Subcutaneous abdominal adipose tissue (tissue), 5 donors: ENCODE data around the gene EVI5.

ENCODE experiments used
- H3K27ac ChIP-seq: one replicate; pipeline ENCODE4 v1.7.0; 2013; ENCODE audit warnings: low read depth, mild to moderate bottlenecking, inconsistent platforms, low read length, moderate library complexity
- H3K27me3 ChIP-seq, 5 donors: one replicate each; pipeline ENCODE4 v1.7.0; 2013; ENCODE audit warnings: low read length in 5 of 5, inconsistent platforms in 1 of 5; ENCODE audit not compliant: control insufficient read depth in 5 of 5, insufficient read depth in 4 of 5
- H3K36me3 ChIP-seq, 5 donors: one replicate each; pipeline ENCODE4 v1.7.0; 2013; ENCODE audit warnings: low read length in 5 of 5; ENCODE audit not compliant: control insufficient read depth in 5 of 5, insufficient read depth in 5 of 5
- H3K4me1 ChIP-seq, 5 donors: one replicate each; pipeline ENCODE4 v1.7.0; 2013; ENCODE audit warnings: low read length in 5 of 5, mild to moderate bottlenecking in 3 of 5, moderate library complexity in 1 of 5; ENCODE audit not compliant: control insufficient read depth in 5 of 5, insufficient read depth in 5 of 5
- H3K4me3 ChIP-seq, 5 donors: one replicate each; pipeline ENCODE4 v1.7.0; 2013; ENCODE audit warnings: low read length in 5 of 5, low read depth in 1 of 5
- H3K9ac ChIP-seq, 5 donors: one replicate each; pipeline ENCODE4 v1.7.0; 2013; ENCODE audit warnings: low read length in 5 of 5, mild to moderate bottlenecking in 4 of 5, moderate library complexity in 3 of 5
- H3K9me3 ChIP-seq, 5 donors: one replicate each; pipeline ENCODE4 v1.7.0; 2013; ENCODE audit warnings: low read length in 5 of 5; ENCODE audit not compliant: control insufficient read depth in 5 of 5
- donor health status: healthy.
- donor health status: healthy.
- donor health status: healthy.
- donor health status: healthy.
- donor health status: healthy.

Gene EVI5

GRCh38 chr1:92784639-92785500, at the start of gene EVI5:
EVI5 (minus strand) TSS chr1:92785108; CDS start chr1:92736546, 48,562 bp downstream.
- Histone ChIP-seq H3K9ac (peak within 1 kb of the TSS; percentile 77 to 87 (median 83)), H3K9me3 (no peaks in the 10 kb centered on the region), H3K36me3 (no peaks in the 10 kb centered on the region), H3K4me3 (peak within 1 kb of the TSS; percentile 83 to 94 (median 87)), H3K27me3 (no peaks in the 10 kb centered on the region), H3K4me1 (peaks cover 0 to 30% (median 12%) of the 10 kb centered on the region in 5 donors), H3K27ac (peak within 1 kb of the TSS; percentile 96)

- Histone ChIP-seq H3K27ac (peak overlapping the region; percentile 95), H3K9me3 (no peaks in the 10 kb centered on the region), H3K4me1 (peaks cover 8 to 42% (median 30%) of the 10 kb centered on the region in 5 donors), H3K36me3 (peaks cover 34 to 56% (median 39%) of the 10 kb centered on the region in 5 donors), H3K4me3 (no peak overlapping the region), H3K27me3 (peaks cover 0 to 3% (median 0%) of the 10 kb centered on the region in 5 donors), H3K9ac (peak overlapping the region in 3 of 5 donors; percentile 7 to 98 (median 97))
These were observed 49.7 kb upstream of the EVI5 start for GRCh38 chr1:92834617-92835016.

DNA sequence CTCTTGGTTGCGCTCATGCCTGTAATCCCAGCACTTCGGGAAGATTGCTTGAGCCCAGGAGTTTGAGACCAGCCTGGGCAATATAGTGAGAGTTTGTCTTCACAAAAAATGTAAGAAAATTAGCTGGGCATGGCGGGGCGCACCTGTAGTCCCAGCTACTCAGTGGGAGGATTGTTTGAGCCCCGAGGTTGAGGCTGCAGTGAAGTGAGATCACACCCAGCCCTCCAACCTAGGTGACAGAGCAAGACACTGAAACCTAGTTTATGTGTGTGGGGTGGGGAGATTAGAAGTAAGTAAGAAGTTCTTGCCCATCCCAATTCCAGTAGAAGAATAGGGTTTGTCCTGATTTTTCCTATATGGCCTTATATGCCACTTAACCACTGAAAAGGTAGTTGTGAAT, 48.9 kb upstream of the EVI5 start:
- H3K27ac ChIP-seq = peak overlapping the region; percentile 95
- H3K27me3 ChIP-seq = peaks cover 0 to 3% (median 0%) of the 10 kb centered on the region in 5 donors
- H3K4me1 ChIP-seq = peaks cover 8 to 42% (median 28%) of the 10 kb centered on the region in 5 donors

GRCh38 chr1:92832537-92833114, 47.7 kb upstream of the EVI5 start:
- Histone ChIP-seq H3K4me1 (peaks cover 8 to 35% (median 28%) of the 10 kb centered on the region in 5 donors), H3K9me3 (no peaks in the 10 kb centered on the region), H3K27ac (peak overlapping the region; percentile 95), H3K4me3 (peak overlapping the region; percentile 90 to 100 (median 98)), H3K36me3 (peaks cover 18 to 40% (median 32%) of the 10 kb centered on the region in 5 donors), H3K27me3 (peaks cover 0 to 3% (median 0%) of the 10 kb centered on the region in 5 donors), H3K9ac (peak overlapping the region; percentile 95 to 99 (median 98))

More for the DNA sequence above, 48.9 kb upstream of the EVI5 start:
- Histone ChIP-seq H3K4me3 (peak overlapping the region in 4 of 5 donors; percentile 25 to 98 (median 94)), H3K9ac (peak overlapping the region; percentile 95 to 99 (median 98)), H3K36me3 (peaks cover 29 to 50% (median 38%) of the 10 kb centered on the region in 5 donors), H3K9me3 (no peaks in the 10 kb centered on the region)

DNA sequence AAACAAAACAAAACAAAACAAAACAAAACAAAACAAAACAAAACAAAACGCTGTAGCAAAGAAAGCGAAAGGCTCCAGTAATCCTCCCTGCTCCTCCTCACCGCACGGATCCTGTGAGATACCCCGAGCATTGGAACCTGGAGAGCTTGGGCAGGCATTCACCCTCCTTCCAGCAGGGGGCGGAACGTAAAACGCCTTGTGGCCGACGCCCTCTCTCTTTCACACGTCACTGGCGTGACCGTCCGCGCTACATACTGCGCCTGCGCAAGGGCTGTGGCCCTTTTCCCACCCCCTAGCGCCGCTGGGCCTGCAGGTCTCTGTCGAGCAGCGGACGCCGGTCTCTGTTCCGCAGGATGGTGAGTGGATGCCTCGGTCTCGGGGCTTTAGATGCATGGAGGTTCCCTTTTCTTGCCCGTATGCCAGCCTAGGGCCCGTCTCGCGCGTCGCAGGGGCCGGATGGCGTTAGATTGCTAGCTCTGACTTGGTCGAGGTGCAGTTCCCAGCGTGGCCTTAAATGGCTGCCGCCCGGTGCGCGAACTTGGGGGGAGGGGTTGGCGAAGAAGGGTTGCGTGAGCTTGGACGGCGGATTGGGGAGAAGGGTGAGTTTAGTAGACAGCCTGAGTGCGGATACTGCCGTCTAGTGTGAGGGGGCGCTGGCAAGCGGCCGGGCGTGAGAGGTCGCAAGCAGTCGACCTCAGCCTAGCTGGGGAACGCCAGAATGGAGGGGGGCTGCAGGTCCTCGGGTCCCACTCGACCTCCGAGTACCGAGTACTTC, 47.0 kb upstream of the EVI5 start, which contains the start of gene RPL5:
Gene RPL5, plus strand, starts transcription at position 279 of the 775 bp plus-strand sequence. Its CDS starts 75 bp downstream, at position 354.
- H3K27me3 ChIP-seq = peaks cover 0 to 3% (median 0%) of the 10 kb centered on the region in 5 donors

DNA sequence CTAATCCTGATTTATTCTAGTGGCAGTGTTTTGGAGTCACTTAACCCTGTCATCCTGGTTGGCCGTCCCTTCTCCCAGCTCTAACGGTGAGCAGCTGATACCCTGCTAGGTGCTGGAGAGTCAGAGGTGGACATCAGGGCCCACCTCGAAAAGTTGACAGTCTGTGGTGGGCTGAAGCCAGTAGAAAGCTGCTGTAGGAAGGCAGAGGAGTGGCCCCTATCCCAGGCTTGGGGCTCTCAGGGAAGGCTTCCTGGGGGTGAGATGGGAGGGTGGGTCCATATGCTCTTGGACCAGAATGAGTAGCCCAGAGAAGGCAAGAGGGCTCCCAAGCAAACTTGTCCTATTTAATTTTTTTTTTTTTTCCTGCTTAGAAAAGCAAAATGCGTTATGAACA, 46.5 kb upstream of the EVI5 start:
- Histone ChIP-seq H3K9me3 (no peaks in the 10 kb centered on the region), H3K36me3 (peaks cover 7 to 28% (median 20%) of the 10 kb centered on the region in 5 donors), H3K9ac (peak overlapping the region in 3 of 5 donors; percentile 4 to 99 (median 40)), H3K27ac (peak overlapping the region; percentile 95), H3K4me3 (peak overlapping the region; percentile 90 to 100 (median 98)), H3K27me3 (peaks cover 0 to 3% (median 0%) of the 10 kb centered on the region in 5 donors), H3K4me1 (peaks cover 8 to 31% (median 28%) of the 10 kb centered on the region in 5 donors)

More for the DNA sequence above, 47.0 kb upstream of the EVI5 start, which contains the start of gene RPL5:
- H3K27ac ChIP-seq = peak within 1 kb of the TSS; percentile 95
- H3K36me3 ChIP-seq = peaks cover 11 to 33% (median 25%) of the 10 kb centered on the region in 5 donors
- H3K9ac ChIP-seq = peak within 1 kb of the TSS; percentile 95 to 99 (median 98)
- peak within 1 kb of the TSS; percentile 90 to 100 (median 98) for H3K4me3 ChIP-seq
- H3K9me3 ChIP-seq = no peaks in the 10 kb centered on the region
- peaks cover 8 to 35% (median 28%) of the 10 kb centered on the region in 5 donors for H3K4me1 ChIP-seq

- no peak overlapping the region for H3K4me3 ChIP-seq
- H3K27me3 ChIP-seq = peaks cover 0 to under 1% (median 0%) of the 10 kb centered on the region in 5 donors
- no peak overlapping the region for H3K27ac ChIP-seq
- H3K9me3 ChIP-seq = no peaks in the 10 kb centered on the region
- H3K9ac ChIP-seq = no peak overlapping the region
- H3K4me1 ChIP-seq = peaks cover 0 to 6% (median 3%) of the 10 kb centered on the region in 5 donors
- no peaks in the 10 kb centered on the region for H3K36me3 ChIP-seq
These were observed 41.9 kb upstream of the EVI5 start for GRCh38 chr1:92826792-92827191.

- peak overlapping the region in 1 of 5 donors; percentile 20 for H3K9ac ChIP-seq
- H3K27ac ChIP-seq = no peak overlapping the region
- H3K27me3 ChIP-seq = no peaks in the 10 kb centered on the region
- H3K4me1 ChIP-seq = no peaks in the 10 kb centered on the region
- H3K36me3 ChIP-seq = no peaks in the 10 kb centered on the region
- no peaks in the 10 kb centered on the region for H3K9me3 ChIP-seq
- no peak overlapping the region for H3K4me3 ChIP-seq
These were observed 38.0 kb upstream of the EVI5 start for GRCh38 chr1:92822879-92823278.

DNA sequence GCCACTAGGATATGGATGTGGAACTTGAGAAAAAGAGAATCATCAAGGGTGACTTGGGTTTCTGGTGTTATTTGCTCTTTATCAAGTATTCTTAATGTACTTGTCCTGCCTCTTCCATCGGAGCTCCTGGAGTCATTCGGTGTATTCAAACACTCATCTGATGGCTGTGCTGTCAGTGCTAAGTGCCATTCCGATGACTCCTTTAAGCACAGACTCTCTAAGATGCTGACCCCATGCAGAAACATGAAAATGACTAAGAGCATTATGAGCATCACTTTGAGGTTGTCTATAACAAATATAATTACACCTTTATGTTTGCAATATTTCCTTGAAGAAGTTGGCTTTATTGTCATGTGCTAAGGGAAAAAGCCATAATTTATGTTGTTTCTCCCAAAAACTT, 35.6 kb upstream of the EVI5 start:
- no peaks in the 10 kb centered on the region for H3K36me3 ChIP-seq
- no peaks in the 10 kb centered on the region for H3K27me3 ChIP-seq
- no peaks in the 10 kb centered on the region for H3K9me3 ChIP-seq
- H3K9ac ChIP-seq = no peak overlapping the region
- H3K27ac ChIP-seq = no peak overlapping the region
- no peaks in the 10 kb centered on the region for H3K4me1 ChIP-seq
- H3K4me3 ChIP-seq = no peak overlapping the region
